OCI-LY1 (cell line): ENCODE measurements around the gene CACNG4.

Experiments used
- H2AFZ ChIP-seq: fragments of 200-600 bp; sonication (generic), shearing (Covaris generic); 2 replicates; pipeline ENCODE4 v1.6.0; 2014; ENCODE audit warnings: antibody characterized with exemption, mild to moderate bottlenecking, low read length
- H3F3A ChIP-seq: fragments of 200-600 bp; sonication (generic), shearing (Covaris generic); 2 replicates; pipeline ENCODE4 v1.6.0; 2014; ENCODE audit warnings: mild to moderate bottlenecking, antibody characterized with exemption, low read length, moderate library complexity; ENCODE audit not compliant: insufficient read depth
- H3K27ac ChIP-seq: fragments of 200-600 bp; sonication (generic); 2 replicates; pipeline ENCODE4 v1.5.1; 2014; ENCODE audit warnings: low read length, mixed run types, mild to moderate bottlenecking, low read depth; ENCODE audit not compliant: poor library complexity, severe bottlenecking
- H3K27me3 ChIP-seq: fragments of 200-600 bp; sonication (generic); 2 replicates; pipeline ENCODE4 v1.6.0; 2014; ENCODE audit warnings: antibody characterized with exemption, mild to moderate bottlenecking, low read length, moderate library complexity; ENCODE audit not compliant: insufficient read depth
- H3K36me3 ChIP-seq: fragments of 200-600 bp; sonication (generic); 2 replicates; pipeline ENCODE4 v1.6.1; 2014; ENCODE audit warnings: mild to moderate bottlenecking, antibody characterized with exemption, low read length, moderate library complexity, mixed read lengths; ENCODE audit not compliant: insufficient read depth
- H3K4me1 ChIP-seq: fragments of 200-600 bp; sonication (generic); 2 replicates; pipeline ENCODE4 v1.5.1; 2014; ENCODE audit warnings: mild to moderate bottlenecking, low read length, moderate library complexity; ENCODE audit not compliant: insufficient read depth, severe bottlenecking
- H3K4me2 ChIP-seq: fragments of 200-600 bp; sonication (generic), shearing (Covaris generic); 2 replicates; pipeline ENCODE4 v1.6.1; 2014; ENCODE audit warnings: low read length
- H3K4me3 ChIP-seq: fragments of 200-600 bp; sonication (generic); 2 replicates; pipeline ENCODE4 v1.5.1; 2014; ENCODE audit warnings: low read length, low read depth, mild to moderate bottlenecking, mixed read lengths; ENCODE audit not compliant: poor library complexity, severe bottlenecking
- H3K79me2 ChIP-seq: fragments of 200-600 bp; shearing (Covaris generic); 2 replicates; pipeline ENCODE4 v1.6.1; 2016; ENCODE audit warnings: mixed run types, low read length, mixed read lengths; ENCODE audit not compliant: insufficient read depth
- H3K9ac ChIP-seq: fragments of 200-600 bp; sonication (generic), shearing (Covaris generic); 2 replicates; pipeline ENCODE4 v1.6.1; 2014; ENCODE audit warnings: mild to moderate bottlenecking, low read length, mixed read lengths
- H3K9me2 ChIP-seq: fragments of 200-600 bp; sonication (generic), shearing (Covaris generic); 2 replicates; pipeline ENCODE4 v1.6.1; 2014; ENCODE audit warnings: low read depth, mild to moderate bottlenecking, low read length, mixed read lengths
- H3K9me3 ChIP-seq: fragments of 200-600 bp; shearing (Covaris generic); 2 replicates; pipeline ENCODE4 v1.6.1; 2014; ENCODE audit warnings: low read length, mixed read lengths
- H4K20me1 ChIP-seq: fragments of 200-600 bp; sonication (generic), shearing (Covaris generic); 2 replicates; pipeline ENCODE4 v1.6.0; 2016; ENCODE audit warnings: mild to moderate bottlenecking, low read length; ENCODE audit not compliant: insufficient read depth
- CTCF ChIP-seq: fragments of 200-600 bp; sonication (generic), shearing (Covaris generic); IDR thresholded peaks from 2 replicates; pipeline ENCODE4 v1.5.1; 2017; ENCODE audit warnings: mild to moderate bottlenecking, antibody characterized with exemption, low read length, moderate library complexity, mixed read lengths
- EZH2 ChIP-seq: fragments of 200-600 bp; sonication (generic), shearing (Covaris generic); IDR thresholded peaks from 2 replicates; pipeline ENCODE4 v1.8.0; 2017; ENCODE audit warnings: borderline replicate concordance, mixed run types, mild to moderate bottlenecking, antibody characterized with exemption, low read length, moderate library complexity, mixed read lengths

Gene CACNG4

GRCh38 chr17:66941773-66942450 is 22.6 kb upstream of the CACNG4 start:
- Histone ChIP-seq H3K4me2 (no peak overlapping the region), H4K20me1 (no peaks in the 10 kb centered on the region), H3K79me2 (no peaks in the 10 kb centered on the region), H3K9me2 (no peaks in the 10 kb centered on the region), H3K9me3 (no peaks in the 10 kb centered on the region), H2AFZ (no peak overlapping the region), H3K36me3 (no peaks in the 10 kb centered on the region), H3K27ac (no peak overlapping the region), H3K9ac (no peak overlapping the region), H3K4me3 (no peak overlapping the region), H3F3A (no peaks in the 10 kb centered on the region), H3K4me1 (no peaks in the 10 kb centered on the region), H3K27me3 (0 out of 2 replicates have a peak, but pooled peaks cover 14% of the 10 kb centered on the region)
- TF ChIP-seq EZH2 (no peak), CTCF (no peak)

GRCh38 chr17:66942451-66943264 is 21.8 kb upstream of the CACNG4 start:
- H3K9me3 ChIP-seq = no peaks in the 10 kb centered on the region
- no peaks in the 10 kb centered on the region for H3K9me2 ChIP-seq
- H2AFZ ChIP-seq = no peak overlapping the region
- no peak overlapping the region for H3K9ac ChIP-seq
- H3F3A ChIP-seq = no peaks in the 10 kb centered on the region
- H3K4me3 ChIP-seq = no peak overlapping the region
- H3K27me3 ChIP-seq = 0 out of 2 replicates have a peak, but pooled peaks cover 14% of the 10 kb centered on the region
- H3K4me2 ChIP-seq = no peak overlapping the region
- no peaks in the 10 kb centered on the region for H4K20me1 ChIP-seq
- H3K79me2 ChIP-seq = no peaks in the 10 kb centered on the region
- no peaks in the 10 kb centered on the region for H3K36me3 ChIP-seq
- TF ChIP-seq EZH2 (no peak), CTCF (no peak)
- H3K27ac ChIP-seq = no peak overlapping the region
- no peaks in the 10 kb centered on the region for H3K4me1 ChIP-seq

- no peak overlapping the region for H3K27ac ChIP-seq
- TF ChIP-seq EZH2 (no peak), CTCF (no peak)
- H3K4me3 ChIP-seq = no peak overlapping the region
- no peaks in the 10 kb centered on the region for H3K79me2 ChIP-seq
- H3K36me3 ChIP-seq = no peaks in the 10 kb centered on the region
- no peak overlapping the region for H3K4me2 ChIP-seq
- H3K9me3 ChIP-seq = no peaks in the 10 kb centered on the region
- H3K9me2 ChIP-seq = no peaks in the 10 kb centered on the region
- H3F3A ChIP-seq = no peaks in the 10 kb centered on the region
- no peaks in the 10 kb centered on the region for H4K20me1 ChIP-seq
- no peak overlapping the region for H2AFZ ChIP-seq
- 0 out of 2 replicates have a peak, but pooled peaks cover 16% of the 10 kb centered on the region for H3K27me3 ChIP-seq
- no peaks in the 10 kb centered on the region for H3K4me1 ChIP-seq
- H3K9ac ChIP-seq = no peak overlapping the region
These were observed 21.0 kb upstream of the CACNG4 start for GRCh38 chr17:66943484-66943883.
